ENCODE measurements around the gene PALS2.

Gene PALS2, protein sequence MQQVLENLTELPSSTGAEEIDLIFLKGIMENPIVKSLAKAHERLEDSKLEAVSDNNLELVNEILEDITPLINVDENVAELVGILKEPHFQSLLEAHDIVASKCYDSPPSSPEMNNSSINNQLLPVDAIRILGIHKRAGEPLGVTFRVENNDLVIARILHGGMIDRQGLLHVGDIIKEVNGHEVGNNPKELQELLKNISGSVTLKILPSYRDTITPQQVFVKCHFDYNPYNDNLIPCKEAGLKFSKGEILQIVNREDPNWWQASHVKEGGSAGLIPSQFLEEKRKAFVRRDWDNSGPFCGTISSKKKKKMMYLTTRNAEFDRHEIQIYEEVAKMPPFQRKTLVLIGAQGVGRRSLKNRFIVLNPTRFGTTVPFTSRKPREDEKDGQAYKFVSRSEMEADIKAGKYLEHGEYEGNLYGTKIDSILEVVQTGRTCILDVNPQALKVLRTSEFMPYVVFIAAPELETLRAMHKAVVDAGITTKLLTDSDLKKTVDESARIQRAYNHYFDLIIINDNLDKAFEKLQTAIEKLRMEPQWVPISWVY

GRCh38 chr7:24572997-24573553 is at the start of gene PALS2:
PALS2 (plus strand) TSS chr7:24573452; CDS start chr7:24623668, 50,216 bp downstream.
- H3K27me3 Mint-ChIP-seq: no peaks in the 10 kb centered on the region
- H3K36me3 Mint-ChIP-seq: no peaks in the 10 kb centered on the region

GRCh38 chr7:24531255-24531654 is 42.0 kb upstream of the PALS2 start:
- Mint-ChIP-seq H3K27me3 (no peaks in the 10 kb centered on the region), H3K4me3 (no peak overlapping the region), H3K9me3 (no peaks in the 10 kb centered on the region), H3K36me3 (no peaks in the 10 kb centered on the region), H3K4me1 (no peaks in the 10 kb centered on the region), H3K27ac (no peak overlapping the region)
- ATAC-seq: peak; percentile 24

More at GRCh38 chr7:24572997-24573553, at the start of gene PALS2:
- ATAC-seq: peak; percentile 83
- H3K9me3 Mint-ChIP-seq: no peaks in the 10 kb centered on the region
- H3K27ac Mint-ChIP-seq: peak within 1 kb of the TSS; percentile 77
- H3K4me3 Mint-ChIP-seq: peak within 1 kb of the TSS; percentile 88
- H3K4me1 Mint-ChIP-seq: peaks cover 35% of the 10 kb centered on the region

DNA sequence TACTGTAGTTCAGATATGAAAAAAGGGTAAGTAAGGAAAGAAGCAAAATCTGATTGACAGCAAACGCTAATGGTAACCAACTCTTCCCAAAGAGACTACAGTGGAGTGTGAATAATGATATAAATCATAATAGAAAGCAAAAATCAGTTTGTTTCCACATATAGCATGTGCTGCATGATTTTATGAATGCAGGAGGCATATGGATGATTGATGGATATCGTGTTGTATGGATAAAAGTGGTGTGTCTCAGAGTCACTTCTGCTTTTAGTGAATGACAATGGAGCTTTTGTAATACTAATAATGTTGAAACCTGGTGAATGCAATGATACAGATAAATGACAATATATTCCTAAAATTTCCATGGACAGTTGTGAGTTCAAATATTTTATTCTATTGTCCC is 36.6 kb upstream of the PALS2 start:
- H3K9me3 Mint-ChIP-seq: no peaks in the 10 kb centered on the region
- no peaks in the 10 kb centered on the region for H3K27me3 Mint-ChIP-seq
- H3K4me3 Mint-ChIP-seq: no peak overlapping the region
- no peak for ATAC-seq
- H3K4me1 Mint-ChIP-seq: no peaks in the 10 kb centered on the region
- no peaks in the 10 kb centered on the region for H3K36me3 Mint-ChIP-seq
- no peak overlapping the region for H3K27ac Mint-ChIP-seq

DNA sequence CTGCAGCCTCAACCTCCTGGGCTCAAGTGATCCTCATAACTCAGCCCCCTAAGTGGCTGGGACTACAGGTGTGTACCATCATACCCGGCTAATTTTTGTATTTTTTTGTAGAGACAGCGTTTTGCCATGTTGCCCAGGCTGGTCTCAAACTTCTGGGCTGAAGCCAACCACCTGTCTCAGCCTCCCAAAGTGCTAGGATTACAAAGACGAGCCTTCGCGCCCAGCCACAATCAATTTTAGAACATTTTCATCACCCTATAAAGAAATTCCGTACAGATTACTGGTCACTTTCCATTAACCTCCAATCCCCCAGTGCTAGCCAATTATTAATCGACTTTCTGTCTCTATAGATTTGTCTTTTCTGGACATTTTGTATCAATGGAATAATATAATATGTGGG is 32.3 kb upstream of the PALS2 start:
- H3K4me3 Mint-ChIP-seq: no peak overlapping the region
- no peak overlapping the region for H3K27ac Mint-ChIP-seq
- no peaks in the 10 kb centered on the region for H3K4me1 Mint-ChIP-seq
- H3K27me3 Mint-ChIP-seq: no peaks in the 10 kb centered on the region
- ATAC-seq: no peak
- H3K9me3 Mint-ChIP-seq: no peaks in the 10 kb centered on the region
- H3K36me3 Mint-ChIP-seq: no peaks in the 10 kb centered on the region

- no peaks in the 10 kb centered on the region for H3K4me1 Mint-ChIP-seq
- no peaks in the 10 kb centered on the region for H3K9me3 Mint-ChIP-seq
- H3K27ac Mint-ChIP-seq: no peak overlapping the region
- no peak for ATAC-seq
- no peak overlapping the region for H3K4me3 Mint-ChIP-seq
- no peaks in the 10 kb centered on the region for H3K36me3 Mint-ChIP-seq
- H3K27me3 Mint-ChIP-seq: peaks cover 19% of the 10 kb centered on the region
Observed at GRCh38 chr7:24545215-24545614, 28.0 kb upstream of the PALS2 start.

GRCh38 chr7:24548390-24548789 is 24.9 kb upstream of the PALS2 start:
- Mint-ChIP-seq H3K4me1 (no peaks in the 10 kb centered on the region), H3K27me3 (peaks cover 32% of the 10 kb centered on the region), H3K27ac (no peak overlapping the region), H3K4me3 (no peak overlapping the region), H3K9me3 (no peaks in the 10 kb centered on the region), H3K36me3 (no peaks in the 10 kb centered on the region)
- ATAC-seq: no peak

GRCh38 chr7:24549991-24550390 is 23.3 kb upstream of the PALS2 start:
- Mint-ChIP-seq H3K4me1 (no peaks in the 10 kb centered on the region), H3K27me3 (peaks cover 32% of the 10 kb centered on the region), H3K4me3 (no peak overlapping the region), H3K36me3 (no peaks in the 10 kb centered on the region), H3K27ac (no peak overlapping the region), H3K9me3 (no peaks in the 10 kb centered on the region)
- ATAC-seq: no peak

DNA sequence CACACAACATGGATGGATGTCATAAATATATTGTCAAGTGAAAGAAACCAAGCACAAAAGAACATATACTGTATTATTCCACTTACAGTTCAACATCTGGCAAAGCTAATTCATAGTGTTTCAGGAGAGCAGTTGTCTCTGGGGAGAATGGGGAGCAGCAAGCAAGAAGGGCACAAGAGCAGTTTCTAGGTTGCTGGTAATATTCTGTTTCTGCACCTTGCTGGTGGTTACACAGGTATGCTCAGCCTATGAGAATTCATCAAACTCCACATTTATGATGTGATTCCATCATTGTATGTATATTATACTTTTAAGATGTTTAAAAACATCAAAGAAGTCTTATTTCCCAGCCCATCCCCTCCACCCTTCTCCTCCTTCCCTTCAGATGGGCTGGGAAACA is 18.1 kb upstream of the PALS2 start:
- peaks cover 13% of the 10 kb centered on the region for H3K27me3 Mint-ChIP-seq
- no peaks in the 10 kb centered on the region for H3K36me3 Mint-ChIP-seq
- no peaks in the 10 kb centered on the region for H3K9me3 Mint-ChIP-seq
- no peak for ATAC-seq
- no peaks in the 10 kb centered on the region for H3K4me1 Mint-ChIP-seq
- no peak overlapping the region for H3K27ac Mint-ChIP-seq
- no peak overlapping the region for H3K4me3 Mint-ChIP-seq

DNA sequence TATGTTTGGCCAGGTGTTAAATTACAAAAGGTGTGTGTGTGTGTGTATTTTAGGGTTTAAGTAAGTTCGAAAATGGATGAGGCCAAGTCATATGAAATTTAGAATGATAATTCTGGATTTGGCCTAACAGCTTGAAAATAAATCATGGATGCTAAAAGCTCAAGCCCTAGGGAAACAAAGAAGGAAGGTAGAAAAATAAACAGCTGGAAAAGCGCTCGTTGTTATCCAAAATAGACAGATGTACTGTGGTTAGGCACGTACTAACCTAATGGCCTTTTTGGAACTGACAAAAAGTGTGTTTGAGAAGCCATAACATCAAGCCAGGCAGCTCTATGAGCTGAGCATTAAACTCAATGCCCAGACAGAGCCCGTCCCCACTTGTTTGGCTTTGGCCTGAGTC is 17.5 kb upstream of the PALS2 start:
- Mint-ChIP-seq H3K36me3 (no peaks in the 10 kb centered on the region), H3K9me3 (no peaks in the 10 kb centered on the region), H3K27me3 (peaks cover 8% of the 10 kb centered on the region), H3K4me1 (no peaks in the 10 kb centered on the region), H3K27ac (no peak overlapping the region), H3K4me3 (no peak overlapping the region)
- ATAC-seq: no peak

DNA sequence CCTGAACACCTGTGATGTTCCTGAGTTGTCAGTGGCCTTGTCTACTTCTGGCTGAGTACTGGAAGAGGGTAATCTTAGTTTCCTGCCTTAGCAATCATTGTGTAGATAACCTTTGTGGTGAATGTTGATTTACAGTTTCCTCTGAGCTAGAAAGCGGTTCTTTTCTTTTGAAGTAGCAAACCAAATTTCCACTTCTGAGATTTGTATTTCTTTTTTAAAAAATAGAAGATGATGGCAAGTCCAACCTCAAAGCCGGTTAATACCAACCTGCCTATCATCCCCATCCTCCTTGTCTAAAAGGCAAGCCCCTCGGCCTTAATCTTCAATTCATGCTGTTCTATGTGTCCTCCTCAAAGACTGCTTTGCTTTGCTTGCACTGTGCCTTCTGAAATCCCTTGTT is 12.5 kb upstream of the PALS2 start:
- no peak overlapping the region for H3K27ac Mint-ChIP-seq
- ATAC-seq: no peak
- no peak overlapping the region for H3K4me3 Mint-ChIP-seq
- no peaks in the 10 kb centered on the region for H3K36me3 Mint-ChIP-seq
- no peaks in the 10 kb centered on the region for H3K27me3 Mint-ChIP-seq
- H3K9me3 Mint-ChIP-seq: no peaks in the 10 kb centered on the region
- no peaks in the 10 kb centered on the region for H3K4me1 Mint-ChIP-seq

DNA sequence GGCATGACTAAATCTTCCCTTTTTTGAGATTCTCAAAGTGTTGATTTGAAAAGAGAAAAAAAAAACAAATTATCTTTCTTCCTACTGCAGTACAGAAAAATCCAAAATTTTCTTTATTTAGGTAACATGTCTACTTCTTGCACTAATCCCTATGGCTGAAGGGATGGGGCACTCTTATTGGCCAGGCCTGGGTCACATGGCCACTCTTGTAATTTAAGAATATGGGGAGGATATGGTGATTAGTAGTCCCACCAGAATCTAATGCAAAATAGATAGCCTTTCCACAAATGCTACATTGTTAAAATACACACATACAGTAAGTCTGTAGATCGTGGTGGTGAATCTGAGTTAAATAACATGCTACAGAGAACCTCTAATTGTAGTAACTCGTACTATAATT is 7.0 kb upstream of the PALS2 start:
- no peaks in the 10 kb centered on the region for H3K9me3 Mint-ChIP-seq
- no peak overlapping the region for H3K27ac Mint-ChIP-seq
- ATAC-seq: no peak
- no peak overlapping the region for H3K4me3 Mint-ChIP-seq
- no peaks in the 10 kb centered on the region for H3K36me3 Mint-ChIP-seq
- H3K4me1 Mint-ChIP-seq: no peaks in the 10 kb centered on the region
- H3K27me3 Mint-ChIP-seq: no peaks in the 10 kb centered on the region

- peaks cover 19% of the 10 kb centered on the region for H3K4me1 Mint-ChIP-seq
- no peaks in the 10 kb centered on the region for H3K9me3 Mint-ChIP-seq
- H3K4me3 Mint-ChIP-seq: no peak overlapping the region
- no peak for ATAC-seq
- H3K36me3 Mint-ChIP-seq: no peaks in the 10 kb centered on the region
- H3K27me3 Mint-ChIP-seq: no peaks in the 10 kb centered on the region
- H3K27ac Mint-ChIP-seq: no peak overlapping the region
Observed at GRCh38 chr7:24570983-24571382, 2.3 kb upstream of the PALS2 start.

- no peak for ATAC-seq
- H3K9me3 Mint-ChIP-seq: no peaks in the 10 kb centered on the region
Observed at GRCh38 chr7:24572016-24572392, 1.2 kb upstream of the PALS2 start.

DNA sequence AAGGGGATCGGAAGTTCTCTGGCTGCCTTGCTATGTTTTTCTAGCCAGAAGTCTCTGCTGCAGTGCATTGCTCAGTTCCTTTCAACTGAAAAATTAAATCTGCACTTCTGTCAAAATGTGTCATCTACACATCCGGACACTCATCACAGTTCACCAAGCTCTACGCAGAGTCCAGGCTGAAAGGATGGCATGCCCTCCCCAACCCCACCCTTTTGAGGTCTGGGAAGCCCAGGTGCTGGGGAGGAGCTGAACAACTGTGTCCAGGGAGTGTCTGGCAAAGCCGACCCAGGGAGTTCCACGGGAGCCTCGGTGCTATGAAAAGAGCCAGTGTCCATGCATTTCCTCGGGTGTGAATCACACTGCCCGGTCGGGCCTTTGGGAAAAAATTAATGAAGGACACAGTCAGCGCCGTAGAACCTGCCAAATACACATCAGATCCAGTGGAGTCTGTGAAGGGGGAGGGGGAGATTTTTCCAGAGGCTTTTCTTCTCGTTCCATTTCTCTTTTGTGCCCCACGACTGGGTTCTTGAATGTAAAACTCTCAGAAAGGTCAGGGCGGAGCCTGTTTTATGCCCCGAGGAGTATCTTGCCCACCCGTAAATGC is 757 bp upstream of the PALS2 start:
- no peaks in the 10 kb centered on the region for H3K9me3 Mint-ChIP-seq
- H3K27me3 Mint-ChIP-seq: no peaks in the 10 kb centered on the region
- ATAC-seq: no peak

More at GRCh38 chr7:24572016-24572392, 1.2 kb upstream of the PALS2 start:
- H3K27me3 Mint-ChIP-seq: no peaks in the 10 kb centered on the region
- H3K36me3 Mint-ChIP-seq: no peaks in the 10 kb centered on the region
- peak overlapping the region; percentile 77 for H3K27ac Mint-ChIP-seq
- peaks cover 25% of the 10 kb centered on the region for H3K4me1 Mint-ChIP-seq
- peak overlapping the region; percentile 78 for H3K4me3 Mint-ChIP-seq

GRCh38 chr7:24573554-24574338 is 494 bp downstream of the PALS2 start:
- Mint-ChIP-seq H3K36me3 (no peaks in the 10 kb centered on the region), H3K9me3 (no peaks in the 10 kb centered on the region), H3K4me3 (peak overlapping the region; percentile 88), H3K4me1 (peaks cover 42% of the 10 kb centered on the region), H3K27ac (peak overlapping the region; percentile 77), H3K27me3 (no peaks in the 10 kb centered on the region)
- peak; percentile 74 for ATAC-seq

More for the DNA sequence above, 757 bp upstream of the PALS2 start:
- Mint-ChIP-seq H3K4me1 (peaks cover 29% of the 10 kb centered on the region), H3K27ac (peak overlapping the region; percentile 77), H3K36me3 (no peaks in the 10 kb centered on the region), H3K4me3 (peak overlapping the region; percentile 78)
